Measurements from ENCODE around the gene IER2.

DNA sequence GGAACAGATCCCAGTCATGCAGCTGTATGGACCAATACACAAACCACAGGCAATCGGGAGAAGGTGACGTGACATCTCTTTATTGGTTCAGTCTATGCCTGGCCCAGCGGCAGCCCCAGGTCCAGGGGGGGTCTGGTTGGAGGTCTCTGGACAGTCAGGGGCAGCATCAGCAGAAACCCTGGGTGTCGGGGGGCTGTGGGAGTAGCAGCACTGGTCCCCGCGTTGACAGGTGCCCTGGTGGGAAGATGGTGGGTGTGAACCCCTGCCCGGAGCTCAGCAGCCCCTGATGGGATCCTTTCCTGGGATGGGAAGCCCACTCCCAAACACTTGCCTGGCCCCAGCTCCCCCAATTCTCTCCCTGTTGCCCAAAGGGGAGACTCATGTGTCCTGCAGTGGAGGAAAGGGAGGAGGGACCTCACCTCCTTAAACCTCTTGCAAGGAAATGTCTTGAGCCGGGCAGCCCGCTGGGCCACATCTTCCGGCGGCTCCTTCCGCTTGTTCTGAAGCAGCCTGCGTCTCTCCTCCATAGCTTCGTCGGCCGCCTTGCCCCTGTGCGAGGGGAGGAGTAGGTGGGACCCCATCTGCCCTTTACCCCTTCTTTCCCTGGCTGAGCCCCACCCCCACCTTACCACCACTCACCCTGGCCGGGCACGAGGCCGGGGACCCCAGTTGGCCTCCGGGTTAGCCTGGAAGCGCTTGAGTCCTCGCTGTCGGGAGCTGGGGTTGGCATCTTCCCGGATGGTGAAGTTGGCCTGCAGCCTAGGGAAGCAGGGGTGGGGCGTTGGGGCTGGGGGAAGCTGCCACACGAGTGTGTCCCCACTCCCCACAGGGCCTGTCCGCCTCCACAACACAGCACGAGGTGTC is 45.1 kb upstream of the IER2 start:
- TF ChIP-seq, protein P1, sequence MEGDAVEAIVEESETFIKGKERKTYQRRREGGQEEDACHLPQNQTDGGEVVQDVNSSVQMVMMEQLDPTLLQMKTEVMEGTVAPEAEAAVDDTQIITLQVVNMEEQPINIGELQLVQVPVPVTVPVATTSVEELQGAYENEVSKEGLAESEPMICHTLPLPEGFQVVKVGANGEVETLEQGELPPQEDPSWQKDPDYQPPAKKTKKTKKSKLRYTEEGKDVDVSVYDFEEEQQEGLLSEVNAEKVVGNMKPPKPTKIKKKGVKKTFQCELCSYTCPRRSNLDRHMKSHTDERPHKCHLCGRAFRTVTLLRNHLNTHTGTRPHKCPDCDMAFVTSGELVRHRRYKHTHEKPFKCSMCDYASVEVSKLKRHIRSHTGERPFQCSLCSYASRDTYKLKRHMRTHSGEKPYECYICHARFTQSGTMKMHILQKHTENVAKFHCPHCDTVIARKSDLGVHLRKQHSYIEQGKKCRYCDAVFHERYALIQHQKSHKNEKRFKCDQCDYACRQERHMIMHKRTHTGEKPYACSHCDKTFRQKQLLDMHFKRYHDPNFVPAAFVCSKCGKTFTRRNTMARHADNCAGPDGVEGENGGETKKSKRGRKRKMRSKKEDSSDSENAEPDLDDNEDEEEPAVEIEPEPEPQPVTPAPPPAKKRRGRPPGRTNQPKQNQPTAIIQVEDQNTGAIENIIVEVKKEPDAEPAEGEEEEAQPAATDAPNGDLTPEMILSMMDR (IDR thresholded peaks at IDR 0.05; ENCODE audit: insufficient read depth, low read length, poor library complexity, severe bottlenecking): no peak
- no peak for TF ChIP-seq EZH2phosphoT487 (conservative IDR thresholded peaks at IDR 0.05; ENCODE audit: low read length)
